HG02571 (cell line): ENCODE results near the gene LRP2.
"Not testable (repeated sequence)": the region's sequence is repeated elsewhere in the genome, so short reads cannot be mapped to it uniquely, and the experiment has no call there.

Experiments used
- ATAC-seq: cut with Tn5 transposase; IDR thresholded peaks from one replicate; pipeline ENCODE4 v1.9.1; 2021; ENCODE audit warnings: mild to moderate bottlenecking, moderate library complexity; ENCODE audit not compliant: unreplicated experiment

Gene LRP2

DNA sequence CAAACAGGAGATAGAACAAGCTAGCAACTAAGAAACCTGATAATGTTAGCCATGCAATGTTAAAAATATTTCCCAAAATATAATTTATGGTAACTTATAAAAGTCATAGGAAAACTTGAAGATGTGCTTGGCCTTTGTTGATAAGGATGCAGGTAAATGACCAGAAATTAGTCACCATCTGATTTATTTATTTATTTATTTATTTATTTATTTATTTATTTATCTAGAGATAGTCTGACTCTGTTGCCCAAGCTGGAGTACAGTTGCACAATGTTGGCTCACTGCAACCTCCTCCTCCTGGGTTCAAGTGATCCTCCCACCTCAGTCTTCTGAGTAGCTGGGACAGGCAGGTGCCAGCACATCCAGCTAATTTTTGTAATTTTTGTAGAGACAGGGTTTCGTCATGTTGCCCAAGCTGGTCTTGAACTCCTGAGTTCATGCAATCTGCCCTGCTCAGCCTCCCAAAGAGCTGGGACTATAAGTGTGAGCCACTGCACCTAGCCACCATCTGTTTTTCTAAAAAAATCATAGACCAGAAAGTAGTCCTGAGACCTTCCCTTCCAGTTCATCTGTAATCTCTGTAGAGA lies 183.4 kb downstream of the LRP2 start:
- ATAC-seq: no peak

DNA sequence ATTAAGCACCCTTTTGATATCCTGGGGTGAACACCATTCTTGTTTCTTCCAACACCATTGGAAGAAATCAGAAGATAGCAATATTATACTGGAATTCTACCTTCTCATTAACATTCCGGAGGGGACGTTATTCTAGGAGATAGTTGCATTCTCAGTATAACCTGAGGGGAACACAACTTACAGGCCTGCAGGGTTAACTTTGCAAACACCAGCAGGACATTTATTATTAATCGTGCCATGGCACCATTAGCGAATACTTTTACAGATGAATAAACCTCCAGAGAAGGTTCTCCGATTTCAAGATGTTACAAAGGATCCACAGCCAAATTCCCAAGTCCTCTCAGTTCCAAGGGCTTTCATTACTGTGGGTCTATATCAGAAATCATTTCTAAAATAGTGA lies 184.0 kb downstream of the LRP2 start:
- no peak for ATAC-seq

DNA sequence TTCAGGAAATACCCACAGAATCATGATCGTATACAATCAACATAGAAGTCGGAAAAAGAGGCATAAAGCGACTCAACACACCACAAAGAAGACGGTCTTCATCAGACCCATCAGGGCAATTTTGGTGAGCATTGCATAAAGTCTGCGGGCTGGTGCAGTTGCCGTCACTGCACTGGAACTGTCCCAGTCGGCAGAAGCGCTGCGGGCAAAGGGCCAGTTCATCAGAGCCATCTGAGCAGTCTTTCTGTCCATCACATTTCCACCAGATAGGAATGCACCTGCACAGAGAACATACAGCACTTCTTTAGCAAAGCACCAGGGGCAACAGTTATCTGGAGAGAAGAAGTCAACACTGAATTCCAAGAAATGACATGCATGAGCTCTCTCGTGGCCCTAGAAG lies 187.2 kb downstream of the LRP2 start:
- ATAC-seq: no peak

DNA sequence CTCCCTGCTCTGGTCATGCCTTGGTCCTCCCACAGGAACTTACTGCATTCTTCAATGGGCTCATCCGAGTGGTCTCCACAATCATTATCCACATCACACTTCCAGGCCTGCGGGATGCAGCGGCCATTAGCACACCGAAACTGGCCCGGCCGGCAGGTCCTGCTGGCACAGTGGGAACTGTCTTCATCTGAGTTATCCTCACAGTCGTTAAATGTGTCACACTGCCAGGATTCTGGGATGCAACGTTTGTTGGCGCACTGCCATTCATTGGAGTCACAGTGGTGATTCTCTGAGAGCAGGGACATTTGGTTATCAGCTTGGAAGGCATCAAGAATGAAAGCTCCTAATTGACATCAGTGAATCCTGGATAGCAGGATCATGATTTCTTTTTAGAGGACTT lies 188.5 kb downstream of the LRP2 start:
- no peak for ATAC-seq

DNA sequence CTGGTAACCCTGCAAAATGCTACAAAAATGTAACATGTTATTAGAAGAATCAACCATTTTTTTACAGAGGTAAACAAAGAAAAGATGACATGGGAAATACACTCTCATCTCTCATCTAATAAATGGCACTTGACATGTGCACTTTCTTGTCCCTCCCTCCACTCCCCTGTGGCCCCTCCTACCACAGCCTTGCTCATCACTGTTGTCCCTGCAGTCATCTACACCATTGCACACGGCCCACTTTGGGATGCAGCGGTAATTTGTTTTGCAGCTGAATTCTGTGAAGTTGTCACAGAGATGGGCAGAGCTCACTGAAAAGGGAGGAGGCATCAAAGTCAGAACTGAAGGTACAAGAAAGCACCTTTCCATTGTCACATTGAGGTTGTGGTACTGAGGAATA lies 189.4 kb downstream of the LRP2 start:
- no peak for ATAC-seq

DNA sequence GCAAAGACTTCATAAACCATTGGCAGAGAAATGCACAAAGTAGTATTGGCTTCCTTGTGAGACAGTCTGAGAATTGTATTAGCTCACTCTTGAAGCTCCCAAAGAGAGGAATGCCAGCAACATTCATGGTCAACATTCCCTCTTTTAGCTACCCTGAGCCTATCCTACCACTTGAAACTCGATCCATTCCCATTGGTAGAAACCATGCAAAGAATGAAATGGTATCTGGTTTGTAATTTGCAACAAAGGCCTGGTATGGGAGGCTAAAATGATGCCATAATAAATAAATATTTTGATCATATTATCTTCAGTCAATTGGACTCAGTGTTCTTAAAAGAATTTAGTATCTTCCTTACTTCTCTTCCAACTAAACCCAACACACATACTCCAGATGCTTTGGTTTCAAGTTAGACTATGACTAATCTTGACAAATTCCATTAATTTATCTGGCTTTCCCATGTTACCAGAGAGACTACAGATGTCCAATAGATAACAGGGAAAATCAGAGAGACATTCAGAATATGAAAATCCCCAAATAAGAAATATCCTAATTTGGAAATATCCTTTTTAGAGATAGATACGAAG lies 190.1 kb downstream of the LRP2 start:
- no peak for ATAC-seq

DNA sequence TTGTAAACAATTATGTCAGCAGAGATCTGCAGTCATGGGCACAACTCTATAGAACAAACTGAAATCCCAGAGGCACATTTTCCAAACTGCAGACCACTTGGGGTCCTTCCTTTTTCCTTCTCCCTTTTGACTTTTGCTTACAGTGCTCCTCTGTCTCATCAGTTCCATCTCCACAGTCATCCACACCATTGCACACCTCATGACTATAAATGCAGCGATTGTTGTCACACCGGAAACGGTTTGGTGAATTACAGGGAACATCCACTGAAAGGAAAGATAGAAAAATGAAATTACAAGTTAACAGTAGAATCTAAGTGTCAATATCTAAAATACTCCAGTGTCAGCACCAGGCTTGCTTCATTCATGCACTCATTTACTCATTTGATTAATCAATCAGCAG lies 196.5 kb downstream of the LRP2 start:
- no peak for ATAC-seq

DNA sequence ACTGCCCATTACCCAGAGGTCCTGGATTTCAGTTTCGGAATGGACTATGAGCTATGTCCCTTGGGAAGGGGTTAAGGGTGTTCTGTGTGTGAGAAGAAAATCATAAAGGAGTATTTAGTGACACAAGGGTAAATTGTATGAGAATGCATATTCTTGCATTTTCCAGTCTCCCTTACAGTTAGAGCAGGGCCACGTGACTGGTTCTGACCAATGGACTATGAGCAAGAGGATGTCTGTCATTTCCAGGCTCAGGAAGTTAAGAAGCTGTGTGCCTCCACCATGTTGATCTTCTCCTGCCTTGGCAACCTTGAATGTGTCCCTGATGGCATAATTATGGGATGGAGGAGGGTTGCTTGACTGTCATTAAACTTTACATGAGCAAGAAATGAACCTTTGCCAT lies 198.0 kb downstream of the LRP2 start:
- no peak for ATAC-seq

DNA sequence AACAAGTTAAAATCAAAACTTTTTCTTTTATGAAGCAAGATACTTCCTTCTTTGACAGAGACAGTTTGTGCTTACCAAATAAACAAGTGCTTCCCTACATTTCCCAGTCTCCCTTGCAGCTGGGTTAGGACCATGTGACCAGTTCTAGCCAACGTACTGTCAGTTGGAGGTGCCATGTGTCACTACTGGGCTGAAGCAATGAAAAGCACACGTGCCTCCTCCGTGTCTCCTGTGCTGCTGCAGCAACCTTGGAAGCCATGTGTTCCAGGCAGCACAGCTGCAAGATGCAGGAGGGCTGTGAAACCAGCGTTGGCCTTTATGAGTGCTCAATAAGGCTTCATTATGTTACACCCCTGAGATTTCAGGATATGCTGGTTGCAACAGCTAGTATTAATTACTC lies 199.7 kb downstream of the LRP2 start:
- no peak for ATAC-seq

DNA sequence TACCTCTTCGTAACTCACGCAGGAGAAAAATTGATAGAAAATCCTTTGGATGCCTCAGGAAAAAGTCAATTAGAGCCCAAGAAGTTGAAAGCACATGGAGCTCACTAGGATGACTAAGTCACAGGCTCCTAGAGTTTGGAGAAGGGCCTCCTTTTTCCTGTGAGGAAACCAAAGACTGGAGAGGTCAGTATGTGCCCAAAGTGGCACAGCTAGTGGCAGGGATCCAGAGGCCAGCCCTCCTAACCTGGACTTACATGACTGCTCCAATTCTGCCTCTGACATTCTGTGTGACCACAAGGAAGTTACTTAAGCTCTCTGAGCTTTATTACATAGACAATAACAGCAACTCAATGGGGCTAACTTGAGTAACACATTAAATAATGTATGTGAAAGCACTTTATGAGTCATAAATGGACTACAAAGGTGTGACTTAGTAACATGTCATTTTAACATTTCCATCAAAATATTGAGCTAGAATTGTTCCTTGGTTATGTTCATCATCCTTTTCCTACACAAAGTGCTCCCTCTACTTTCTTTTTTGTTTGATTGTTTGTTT lies 201.3 kb downstream of the LRP2 start:
- no peak for ATAC-seq

DNA sequence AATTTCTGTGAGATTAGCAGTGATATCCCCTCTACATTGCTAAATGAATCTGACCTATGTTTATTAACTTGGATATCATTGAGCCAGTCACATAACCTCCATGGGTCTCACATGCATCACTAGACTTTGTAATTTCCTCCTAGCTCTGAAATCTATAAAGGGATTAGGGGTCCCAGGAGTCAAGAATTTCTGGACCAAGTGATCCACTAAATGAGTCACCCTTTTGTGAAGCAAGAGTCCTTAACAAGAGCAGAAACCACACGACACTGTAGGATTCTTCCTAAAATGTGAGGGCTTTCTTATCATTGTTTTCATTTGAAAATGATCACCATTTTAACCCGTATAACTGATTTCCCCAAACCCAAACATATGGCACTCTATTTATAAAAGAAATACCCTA lies 202.6 kb downstream of the LRP2 start:
- ATAC-seq: no peak

DNA sequence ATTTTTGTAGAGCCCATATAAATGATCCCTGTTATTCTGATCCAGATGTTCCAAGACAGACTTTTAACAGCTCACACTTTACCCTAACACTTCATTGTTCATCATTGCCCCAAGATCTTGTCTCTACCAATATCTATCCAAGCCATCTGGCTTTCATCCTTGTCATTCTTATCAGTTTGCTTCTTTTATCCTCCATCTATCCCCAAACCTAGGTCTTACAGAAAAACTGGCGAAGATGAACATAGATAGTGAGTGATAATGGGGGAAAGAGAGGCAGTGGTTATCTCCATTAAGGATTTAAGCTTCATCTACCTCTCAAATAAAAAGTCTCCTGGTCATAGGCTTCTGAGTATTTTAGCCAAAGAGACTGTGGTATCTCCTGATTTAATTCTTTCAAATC lies 203.5 kb downstream of the LRP2 start:
- ATAC-seq: no peak

DNA sequence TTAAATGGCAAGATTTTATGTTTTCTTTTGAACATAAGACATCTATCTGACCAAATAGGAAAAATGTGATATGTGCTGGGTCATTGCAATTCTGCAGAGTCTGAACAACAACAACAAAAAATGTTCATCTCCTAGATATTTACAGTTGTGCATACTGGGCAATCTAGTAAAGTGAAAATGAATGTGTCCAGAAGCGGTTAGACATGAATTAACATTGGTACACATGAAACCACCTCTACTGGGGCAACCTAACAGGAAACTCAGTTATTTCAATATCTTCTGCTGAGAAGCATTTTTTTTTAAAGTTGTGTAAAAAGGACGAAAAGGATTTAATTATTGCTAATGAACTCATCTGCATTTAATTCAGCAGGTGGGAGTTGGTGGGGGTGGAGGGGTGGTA lies 216.1 kb downstream of the LRP2 start:
- ATAC-seq: no peak

DNA sequence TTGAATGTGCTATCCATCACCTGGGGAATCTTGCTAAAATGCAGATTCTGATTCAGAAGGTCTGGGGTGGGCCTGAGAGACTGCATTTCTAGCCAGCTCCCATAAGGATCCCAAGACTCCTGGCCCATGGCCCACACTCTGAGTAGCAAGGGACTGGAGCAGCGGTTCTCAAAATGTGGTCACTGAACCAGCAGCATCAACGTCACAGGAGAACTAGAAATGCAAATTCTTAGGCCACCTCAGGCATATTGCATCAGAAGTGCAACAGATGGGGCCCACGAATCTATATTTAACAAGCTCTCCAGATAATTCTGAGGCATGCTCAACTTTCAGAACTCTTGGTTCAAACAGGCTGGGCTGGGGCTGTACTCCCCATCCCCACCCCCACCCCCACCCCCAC lies 218.3 kb downstream of the LRP2 start:
- no peak for ATAC-seq

DNA sequence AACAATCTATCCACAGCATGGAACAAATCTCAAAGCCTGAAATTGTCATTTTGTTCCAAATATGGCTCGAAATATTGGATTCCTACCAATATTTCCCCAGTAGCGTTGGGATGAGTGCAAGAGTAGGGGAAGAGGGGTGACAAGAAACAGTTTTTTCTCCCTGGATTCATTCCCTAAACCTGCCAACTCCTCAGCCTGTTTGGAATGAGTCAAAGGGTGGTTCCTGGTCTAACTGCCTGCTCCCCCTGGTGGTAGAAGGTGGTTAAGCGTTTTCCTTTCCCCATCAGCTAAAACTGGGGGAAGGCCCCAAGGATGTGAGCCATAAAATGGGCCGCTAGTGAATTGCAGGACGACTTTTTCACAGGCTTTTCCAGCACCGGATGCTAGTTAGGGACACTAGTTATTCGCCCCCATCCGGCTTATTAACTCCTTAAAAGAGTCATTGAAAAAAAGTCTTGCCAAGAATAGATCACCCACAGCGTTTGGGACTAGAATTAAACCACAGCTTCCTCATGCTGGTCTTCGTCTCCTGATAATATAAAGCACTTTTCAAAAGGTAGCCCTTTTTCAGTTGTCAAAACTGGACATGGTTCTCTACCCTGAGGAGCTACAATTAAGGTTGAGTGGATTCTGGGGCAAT lies 220.5 kb downstream of the LRP2 start:
- peak; percentile 55 for ATAC-seq

DNA sequence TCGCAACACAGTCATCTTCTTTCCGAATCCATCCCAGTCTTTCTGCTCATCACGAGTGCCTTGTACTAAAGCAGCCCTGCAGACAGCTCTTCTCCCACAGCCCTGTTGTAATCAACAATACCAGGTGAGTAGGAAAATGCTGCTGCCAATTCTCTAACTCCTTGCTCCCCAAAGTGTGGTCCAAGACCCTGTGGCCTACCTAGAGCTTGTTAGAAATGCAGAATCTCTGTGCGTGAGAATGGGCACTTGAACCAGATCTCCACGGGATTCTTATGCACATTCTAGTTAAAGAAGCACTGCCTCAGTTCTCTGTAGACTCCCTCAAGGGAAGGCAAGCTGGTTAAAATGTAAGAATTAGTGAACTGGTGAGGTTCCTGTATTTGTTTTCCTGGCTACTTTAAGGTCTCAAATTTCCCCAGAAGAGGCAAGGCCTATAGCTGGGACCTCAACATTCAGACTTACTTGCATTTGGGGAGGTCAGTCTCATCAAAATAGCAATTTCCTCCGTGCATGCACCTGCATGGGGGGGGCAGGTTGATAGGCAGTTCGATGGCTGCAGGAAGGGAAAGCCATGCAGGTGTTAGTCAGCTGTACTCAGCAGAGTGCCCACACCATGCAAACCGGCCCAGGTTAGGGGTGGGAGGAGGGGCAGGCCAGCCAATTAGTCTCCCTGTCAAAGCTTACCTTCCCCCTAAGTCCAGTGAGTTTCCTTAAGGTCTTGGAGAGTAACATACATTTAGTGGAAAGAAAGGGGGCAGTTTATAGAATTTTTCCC lies 222.2 kb downstream of the LRP2 start:
- no peak for ATAC-seq

DNA sequence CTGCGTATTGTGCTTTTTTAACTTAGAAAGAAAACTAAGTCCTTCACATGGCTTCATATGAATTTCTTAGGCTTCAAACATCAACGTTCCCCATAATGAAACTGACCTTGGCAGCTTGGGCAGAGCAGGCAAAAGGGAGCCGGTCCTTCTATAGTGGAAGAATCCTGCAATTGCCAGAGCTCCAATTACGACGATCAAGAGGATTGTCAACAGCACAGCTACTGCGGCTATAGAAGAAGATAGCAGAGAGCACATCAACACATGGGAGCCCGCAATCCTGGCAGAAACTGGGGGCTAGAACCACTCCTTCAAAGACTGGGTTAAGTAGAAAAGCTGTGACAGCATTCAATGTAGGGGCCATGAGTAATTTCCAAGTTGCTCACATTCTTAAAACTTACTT lies 223.2 kb downstream of the LRP2 start:
- no peak for ATAC-seq

DNA sequence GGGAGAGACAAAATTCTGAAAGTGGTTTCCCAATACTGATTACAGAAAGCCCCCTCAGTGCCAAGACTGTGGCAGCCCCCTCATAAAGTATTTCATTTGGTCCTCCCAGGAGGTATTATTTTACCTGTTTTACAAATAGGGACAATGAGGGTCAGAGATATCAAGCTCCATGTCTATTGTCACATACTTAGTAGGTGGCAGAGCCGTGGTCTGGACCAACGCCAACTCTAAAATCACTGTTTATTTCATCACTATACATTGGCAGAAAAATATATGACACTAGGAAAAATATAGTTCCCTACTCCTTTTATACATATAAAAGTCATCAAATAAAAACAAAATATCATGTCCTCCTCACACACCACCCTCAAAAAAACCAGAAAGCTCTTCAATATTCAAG lies 224.4 kb downstream of the LRP2 start:
- ATAC-seq: no peak

DNA sequence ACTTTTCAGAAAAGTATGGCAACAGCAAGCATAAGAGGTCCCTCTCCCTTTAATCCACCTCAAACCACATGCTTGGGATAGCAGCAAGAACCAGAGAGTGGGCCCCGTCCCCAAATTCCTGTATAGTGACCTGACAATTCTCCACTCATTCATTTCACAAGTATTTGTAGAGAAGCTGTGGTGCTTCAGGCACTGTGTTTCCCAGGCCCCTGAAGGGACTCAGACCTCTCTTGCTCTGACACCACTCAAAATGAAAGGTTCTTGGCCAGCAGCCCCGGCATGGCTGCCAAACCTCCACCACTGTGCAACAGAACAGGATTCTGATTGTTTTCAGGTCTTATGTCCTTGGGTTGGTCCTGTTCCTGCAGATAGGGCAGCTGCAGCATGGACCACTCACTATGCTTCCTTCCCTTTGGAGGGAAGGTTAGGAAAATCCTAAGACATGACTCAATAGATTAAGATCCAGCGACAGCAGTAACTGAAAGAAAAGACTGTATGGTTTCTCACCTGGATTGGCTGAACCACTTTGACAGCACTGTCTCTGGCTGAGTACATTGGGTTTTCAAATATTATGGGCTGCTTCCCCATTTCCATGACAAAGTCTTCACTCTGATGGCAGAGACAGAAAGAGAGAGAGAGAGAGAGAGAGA lies 225.3 kb downstream of the LRP2 start:
- no peak for ATAC-seq

DNA sequence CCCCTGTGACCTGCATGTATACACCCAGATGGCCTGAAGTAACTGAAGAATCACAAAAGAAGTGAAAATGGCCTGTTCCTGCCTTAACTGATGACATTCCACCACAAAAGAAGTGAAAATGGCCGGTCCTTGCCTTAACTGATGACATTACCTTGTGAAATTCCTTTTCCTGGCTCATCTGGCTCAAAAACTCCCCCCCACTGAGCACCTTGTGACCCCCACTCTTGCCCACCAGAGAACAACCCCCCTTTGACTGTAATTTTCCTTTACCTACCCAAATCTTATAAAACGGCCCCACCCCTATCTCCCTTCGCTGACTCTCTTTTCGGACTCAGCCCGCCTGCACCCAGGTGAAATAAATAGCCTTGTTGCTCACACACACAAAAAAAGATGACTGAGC lies 225.9 kb downstream of the LRP2 start:
- ATAC-seq: not testable (repeated sequence)

DNA sequence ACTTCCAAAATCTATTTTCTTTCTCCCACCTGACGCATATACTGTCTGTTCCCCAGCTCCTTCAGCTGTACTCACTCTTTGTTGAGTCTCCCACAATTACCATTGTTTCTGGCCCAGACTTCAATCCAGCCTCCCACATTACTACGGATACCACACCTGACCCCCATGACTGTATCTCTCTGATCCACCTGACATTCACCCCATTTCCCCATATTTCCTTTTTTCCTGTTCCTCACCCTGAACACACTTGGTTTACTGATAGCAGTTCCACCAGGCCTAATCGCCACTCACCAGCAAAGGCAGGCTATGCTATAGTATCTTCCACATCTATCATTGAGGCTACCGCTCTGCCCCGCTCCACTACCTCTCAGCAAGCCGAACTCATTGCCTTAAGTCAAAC lies 228.1 kb downstream of the LRP2 start:
- not testable (repeated sequence) for ATAC-seq
